Thyroid gland (tissue), 4 donors: ENCODE data around the gene MS4A1. TPM values are rescaled to one million over a fixed set of nuclear protein-coding genes. Genes with fewer than 3 reads are reported as not detected.

Source experiments
- DNase-seq, 2 donors: peaks; one replicate each; pipeline ENCODE4 v3.0.0-alpha.2; 2019
- H3K27ac ChIP-seq, 3 donors: fragments of 200-600 bp; sonication (generic); 1 replicate in 2 of 3; 2 replicates in 1 of 3; pipeline ENCODE4 v1.5.1; 2016 to 2019; ENCODE audit warnings: mild to moderate bottlenecking in 1 of 3, moderate library complexity in 1 of 3
- H3K27me3 ChIP-seq: fragments of 200-600 bp; sonication (generic); one replicate; pipeline ENCODE4 v1.5.1; 2019
- H3K36me3 ChIP-seq, 2 donors: fragments of 200-600 bp; sonication (generic); one replicate each; pipeline ENCODE4 v1.5.1; 2016 to 2019
- H3K4me1 ChIP-seq, 2 donors: fragments of 200-600 bp; sonication (generic); one replicate each; pipeline ENCODE4 v1.5.1; 2017 to 2019
- H3K4me3 ChIP-seq, 3 donors: fragments of 200-600 bp; sonication (generic); replicated peaks in 1 of 3; 1 replicate in 2 of 3; 2 replicates in 1 of 3; pipeline ENCODE4 v1.5.1; 2016; ENCODE audit warnings: mild to moderate bottlenecking in 1 of 3
- H3K9me3 ChIP-seq: fragments of 200-600 bp; sonication (generic); one replicate; pipeline ENCODE4 v1.5.1; 2017
- POLR2A ChIP-seq, 2 donors: fragments of 450-650 bp; IDR thresholded peaks; one replicate each; pipeline ENCODE4 v1.6.1; 2017; ENCODE audit warnings: antibody characterized with exemption in 2 of 2, mild to moderate bottlenecking in 2 of 2, moderate library complexity in 1 of 2
- WGBS, 2 donors: methylation state at CpG; one replicate each; pipeline ENCODE4 v1.1.5; 2017; 5-methylcytosine and 5-hydroxymethylcytosine counted together
- intact Hi-C: fragments of 100-400 bp; cut with DNase I; formaldehyde crosslinking; loops from one replicate; pipeline ENCODE4 v1.15.1; 2023
- total RNA-seq, 4 donors: library from RNA; depleted of rRNA; stranded (reverse); fragments of >200 nt; gene quantifications; one replicate each; pipeline ENCODE4 v1.2.3, GENCODE V29; 2016
- TF ChIP-seq, protein P1 (sequence below), 6 experiments: fragments of 200-600 bp in 3 of 6; fragments of 450-650 bp in 3 of 6; sonication (generic) in 3 of 6; IDR thresholded peaks; one replicate each; pipeline ENCODE4 v1.5.1; 2016 to 2019; ENCODE audit warnings: antibody characterized with exemption in 6 of 6, mild to moderate bottlenecking in 2 of 6, inconsistent platforms in 1 of 6, moderate library complexity in 1 of 6

The MS4A1 gene
- total RNA-seq = under 1 TPM in 2 of 4 donors, not detected in 2; 0.13 to 0.25 TPM

DNA sequence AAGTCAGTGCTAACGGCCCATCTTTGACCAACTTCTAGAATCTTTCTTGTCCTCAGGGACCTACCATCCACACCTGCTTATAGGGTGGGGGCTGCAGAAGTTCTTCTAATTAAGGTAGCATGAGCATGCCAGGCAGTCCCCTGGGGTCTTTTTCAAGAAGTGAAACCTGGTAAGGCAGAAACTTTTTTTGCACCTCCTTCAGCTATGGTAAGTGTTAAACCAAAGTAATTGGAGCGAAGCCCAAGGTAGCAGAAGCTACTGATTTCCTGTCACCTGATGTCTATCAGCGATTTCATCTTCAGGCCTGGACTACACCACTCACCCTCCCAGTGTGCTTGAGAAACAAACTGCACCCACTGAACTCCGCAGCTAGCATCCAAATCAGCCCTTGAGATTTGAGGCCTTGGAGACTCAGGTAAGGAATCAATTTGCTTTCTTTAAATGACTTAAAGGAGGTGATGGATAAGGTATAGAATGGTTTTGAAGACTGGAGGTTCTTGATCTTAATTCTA is at the start of gene MS4A1:
TSS of gene MS4A1 (plus strand) at position 317 of the 512 bp plus-strand sequence. CDS start 6,528 bp downstream, outside the sequence.
- Histone ChIP-seq H3K9me3 (no peaks in the 10 kb centered on the region), H3K36me3 (no peaks in the 10 kb centered on the region), H3K4me1 (no peaks in the 10 kb centered on the region), H3K27me3 (no peaks in the 10 kb centered on the region), H3K4me3 (no peak within 1 kb of the TSS), H3K27ac (no peak within 1 kb of the TSS)
- intact Hi-C loops = no loop called here
- WGBS, 2 donors = 65 to 68% methylated on average over 3 to 4 of the region's 4 CpGs
- DNase-seq = no peak
- no peak for TF ChIP-seq POLR2A (IDR thresholded peaks at IDR 0.05)
- TF ChIP-seq, protein P1, sequence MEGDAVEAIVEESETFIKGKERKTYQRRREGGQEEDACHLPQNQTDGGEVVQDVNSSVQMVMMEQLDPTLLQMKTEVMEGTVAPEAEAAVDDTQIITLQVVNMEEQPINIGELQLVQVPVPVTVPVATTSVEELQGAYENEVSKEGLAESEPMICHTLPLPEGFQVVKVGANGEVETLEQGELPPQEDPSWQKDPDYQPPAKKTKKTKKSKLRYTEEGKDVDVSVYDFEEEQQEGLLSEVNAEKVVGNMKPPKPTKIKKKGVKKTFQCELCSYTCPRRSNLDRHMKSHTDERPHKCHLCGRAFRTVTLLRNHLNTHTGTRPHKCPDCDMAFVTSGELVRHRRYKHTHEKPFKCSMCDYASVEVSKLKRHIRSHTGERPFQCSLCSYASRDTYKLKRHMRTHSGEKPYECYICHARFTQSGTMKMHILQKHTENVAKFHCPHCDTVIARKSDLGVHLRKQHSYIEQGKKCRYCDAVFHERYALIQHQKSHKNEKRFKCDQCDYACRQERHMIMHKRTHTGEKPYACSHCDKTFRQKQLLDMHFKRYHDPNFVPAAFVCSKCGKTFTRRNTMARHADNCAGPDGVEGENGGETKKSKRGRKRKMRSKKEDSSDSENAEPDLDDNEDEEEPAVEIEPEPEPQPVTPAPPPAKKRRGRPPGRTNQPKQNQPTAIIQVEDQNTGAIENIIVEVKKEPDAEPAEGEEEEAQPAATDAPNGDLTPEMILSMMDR (IDR thresholded peaks at IDR 0.05) = no peak

DNA sequence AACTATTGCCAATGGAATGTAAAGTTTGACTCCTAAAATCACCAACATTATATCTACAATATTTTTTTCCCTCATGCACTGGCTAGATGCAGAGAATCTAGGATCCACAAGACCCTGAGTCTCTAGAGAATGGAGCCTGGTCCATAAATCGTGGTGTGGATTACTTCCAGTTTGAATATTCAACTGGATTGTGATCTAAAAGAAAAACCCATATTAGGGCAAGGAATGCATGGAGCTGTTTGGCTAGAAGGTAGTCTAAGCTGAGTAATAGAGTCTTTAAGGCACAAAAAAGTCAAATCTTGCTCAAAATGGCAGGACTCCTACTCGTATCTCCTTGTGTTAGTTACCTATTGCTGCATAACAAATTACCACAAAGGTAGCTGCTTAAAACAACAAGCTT is 35.6 kb upstream of the MS4A1 start:
- 19 to 28% methylated on average over 2 of the region's 2 CpGs for WGBS, 2 donors
- no peak for DNase-seq
- Histone ChIP-seq H3K4me3 (no peak overlapping the region), H3K9me3 (no peaks in the 10 kb centered on the region), H3K4me1 (no peaks in the 10 kb centered on the region), H3K27me3 (no peaks in the 10 kb centered on the region), H3K27ac (no peak overlapping the region), H3K36me3 (no peaks in the 10 kb centered on the region)
- TF ChIP-seq, protein P1 (IDR thresholded peaks at IDR 0.05) = no peak
- TF ChIP-seq POLR2A (IDR thresholded peaks at IDR 0.05) = no peak
- intact Hi-C loops = no loop called here

DNA sequence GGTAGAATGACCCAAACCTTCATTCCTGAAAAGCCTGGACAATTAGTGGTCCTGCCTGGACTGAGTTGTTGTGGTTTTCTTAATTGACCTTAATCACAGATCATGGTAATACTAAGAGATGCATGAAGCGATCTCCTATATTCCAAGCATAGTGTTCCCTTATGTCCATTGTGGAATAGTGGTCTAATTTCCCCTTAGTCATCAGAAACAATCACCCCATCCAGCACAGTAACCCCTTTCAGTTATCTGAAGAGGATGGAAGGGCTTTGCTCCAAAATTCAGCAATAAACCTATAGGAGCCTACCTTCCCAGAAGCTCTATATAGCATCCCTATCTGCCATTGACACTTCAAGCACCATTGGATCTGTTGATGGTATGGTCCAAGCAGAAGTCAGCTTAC is 33.0 kb upstream of the MS4A1 start:
- Histone ChIP-seq H3K4me3 (no peak overlapping the region), H3K9me3 (no peaks in the 10 kb centered on the region), H3K36me3 (no peaks in the 10 kb centered on the region), H3K4me1 (no peaks in the 10 kb centered on the region), H3K27ac (no peak overlapping the region), H3K27me3 (no peaks in the 10 kb centered on the region)
- intact Hi-C loops = no loop called here
- WGBS, 2 donors = 89 to 92% methylated on average over 1 of the region's 1 CpG
- TF ChIP-seq, protein P1 (IDR thresholded peaks at IDR 0.05) = no peak
- no peak for TF ChIP-seq POLR2A (IDR thresholded peaks at IDR 0.05)
- no peak for DNase-seq

DNA sequence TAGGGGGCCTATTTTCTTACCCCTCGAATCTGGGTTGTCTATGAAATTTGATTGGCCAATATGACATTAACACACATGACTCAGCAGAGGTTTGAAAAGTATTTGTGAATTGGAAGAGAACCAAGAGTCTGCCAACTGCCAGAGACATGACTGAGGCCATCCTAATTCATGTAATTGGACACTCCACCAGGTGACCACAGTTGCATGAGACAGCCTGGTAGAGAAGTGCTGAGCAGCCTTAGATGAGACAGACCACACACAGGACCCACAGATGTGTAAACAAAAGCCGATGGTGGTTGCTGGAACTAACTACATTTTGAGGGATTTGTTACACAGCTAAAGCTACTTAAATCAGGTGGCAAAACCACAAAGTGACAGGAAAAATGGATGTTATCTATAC is 27.1 kb upstream of the MS4A1 start:
- TF ChIP-seq POLR2A (IDR thresholded peaks at IDR 0.05) = no peak
- TF ChIP-seq, protein P1 (IDR thresholded peaks at IDR 0.05) = no peak
- H3K36me3 ChIP-seq = no peaks in the 10 kb centered on the region
- 62 to 77% methylated on average over 2 of the region's 2 CpGs for WGBS, 2 donors
- no peak for DNase-seq
- no peaks in the 10 kb centered on the region for H3K27me3 ChIP-seq
- no peak overlapping the region for H3K4me3 ChIP-seq
- intact Hi-C loops = no loop called here
- H3K9me3 ChIP-seq = no peaks in the 10 kb centered on the region
- H3K27ac ChIP-seq = no peak overlapping the region
- H3K4me1 ChIP-seq = no peaks in the 10 kb centered on the region

DNA sequence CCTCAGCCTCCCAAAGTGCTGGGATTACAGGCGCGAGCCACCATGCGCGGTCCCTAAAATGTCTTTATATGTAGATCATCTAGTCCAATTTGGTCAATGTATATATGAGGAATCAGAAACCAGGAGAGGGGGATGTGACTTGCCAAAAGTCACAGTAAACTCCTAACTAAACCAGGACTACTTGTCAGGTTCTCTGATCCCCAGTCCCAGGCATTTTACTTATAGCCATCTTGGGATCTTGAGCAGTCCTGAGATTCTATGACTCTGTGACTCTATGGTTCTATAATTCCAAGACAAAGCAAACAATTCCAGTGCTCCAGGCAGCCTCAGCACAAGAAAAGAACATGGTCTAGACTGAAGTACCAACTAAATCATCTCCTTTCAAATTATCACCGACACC is 26.4 kb upstream of the MS4A1 start, which contains the start of gene MS4A5:
TSS of gene MS4A5 (plus strand) at position 301 of the 400 bp plus-strand sequence. CDS start 103 bp downstream, outside the sequence.
- Histone ChIP-seq H3K4me1 (no peaks in the 10 kb centered on the region), H3K9me3 (no peaks in the 10 kb centered on the region), H3K27me3 (no peaks in the 10 kb centered on the region), H3K4me3 (no peak within 1 kb of the TSS), H3K27ac (no peak within 1 kb of the TSS), H3K36me3 (no peaks in the 10 kb centered on the region)
- no peak for DNase-seq
- 98 to 99% methylated on average over 5 of the region's 5 CpGs for WGBS, 2 donors
- intact Hi-C loops = no loop called here
- no peak for TF ChIP-seq POLR2A (IDR thresholded peaks at IDR 0.05)
- TF ChIP-seq, protein P1 (IDR thresholded peaks at IDR 0.05) = no peak
